Smooth muscle cell (in vitro differentiated cells): ENCODE results near the gene PALLD. TPM values are rescaled to one million over a fixed set of nuclear protein-coding genes. Genes with fewer than 3 reads are reported as not detected.
A peak's percentile ranks its signal among the peaks of the same experiment; 100 is the strongest.

Experiments used
- DNase-seq: peaks from one replicate; lab custom pipeline; 2025; ENCODE audit not compliant: unreplicated experiment; lab: John Stamatoyannopoulos, UW
- H2AFZ ChIP-seq: fragments of 200-600 bp; sonication (generic); 2 replicates; pipeline ENCODE4 v1.6.0; 2016; ENCODE audit warnings: antibody characterized with exemption, low read depth, mild to moderate bottlenecking
- H3F3A ChIP-seq: fragments of 200-600 bp; sonication (generic); 2 replicates; pipeline ENCODE4 v1.6.0; 2017; ENCODE audit warnings: antibody characterized with exemption, low read depth
- H3K27ac ChIP-seq: fragments of 200-600 bp; sonication (generic); 2 replicates; pipeline ENCODE4 v1.5.1; 2016; ENCODE audit warnings: low read depth, mild to moderate bottlenecking
- H3K27me3 ChIP-seq: fragments of 200-600 bp; sonication (generic); 2 replicates; pipeline ENCODE4 v1.6.1; 2016; ENCODE audit warnings: low read depth, mild to moderate bottlenecking
- H3K36me3 ChIP-seq: fragments of 200-600 bp; sonication (generic); 2 replicates; pipeline ENCODE4 v1.5.1; 2016; ENCODE audit warnings: low read depth
- H3K4me1 ChIP-seq: fragments of 200-600 bp; sonication (generic); 2 replicates; pipeline ENCODE4 v1.5.1; 2016; ENCODE audit warnings: low read depth
- H3K4me2 ChIP-seq: fragments of 200-600 bp; sonication (generic); 2 replicates; pipeline ENCODE4 v1.6.0; 2016; ENCODE audit warnings: mild to moderate bottlenecking
- H3K4me3 ChIP-seq: fragments of 200-600 bp; sonication (generic); 2 replicates; pipeline ENCODE4 v1.5.1; 2016; ENCODE audit warnings: mild to moderate bottlenecking
- H3K79me2 ChIP-seq: fragments of 200-600 bp; sonication (generic); 2 replicates; pipeline ENCODE4 v1.6.0; 2016; ENCODE audit warnings: low read depth, mild to moderate bottlenecking
- H3K9ac ChIP-seq: fragments of 200-600 bp; sonication (generic); 2 replicates; pipeline ENCODE4 v1.6.0; 2016; ENCODE audit warnings: low read depth
- H3K9me3 ChIP-seq: fragments of 200-600 bp; sonication (generic); replicated peaks from 2 replicates; pipeline ENCODE4 v1.5.1; 2016; ENCODE audit warnings: low read depth
- H4K20me1 ChIP-seq: fragments of 200-600 bp; sonication (generic); 2 replicates; pipeline ENCODE4 v1.6.0; 2016; ENCODE audit warnings: low read depth
- WGBS: methylation state at CpG from one replicate; pipeline ENCODE4 v1.1.7; 2016; ENCODE audit warnings: low lambda C conversion rate; 5-methylcytosine and 5-hydroxymethylcytosine counted together
- polyA plus RNA-seq: library from polyadenylated mRNA; unstranded; fragments of >200 nt; fragmentation: Nextera tagmentation; extraction: Ambion mirVana; gene quantifications from 2 replicates; pipeline ENCODE4 v1.2.1, GENCODE V29; 2016
- total RNA-seq: library from RNA; depleted of rRNA; stranded (reverse); fragments of >200 nt; gene quantifications from 2 replicates; pipeline ENCODE4 v1.2.3, GENCODE V29; 2014
- TF ChIP-seq, protein P1 (sequence below): fragments of 200-600 bp; sonication (generic); IDR thresholded peaks from 2 replicates; pipeline ENCODE4 v1.5.1; 2017; ENCODE audit warnings: borderline replicate concordance, mild to moderate bottlenecking, antibody characterized with exemption; ENCODE audit not compliant: insufficient read depth, poor library complexity, severe bottlenecking

Gene PALLD
- total and polyA plus RNA-seq, 2 experiments from 2014 or later: 354 to 415 TPM

DNA sequence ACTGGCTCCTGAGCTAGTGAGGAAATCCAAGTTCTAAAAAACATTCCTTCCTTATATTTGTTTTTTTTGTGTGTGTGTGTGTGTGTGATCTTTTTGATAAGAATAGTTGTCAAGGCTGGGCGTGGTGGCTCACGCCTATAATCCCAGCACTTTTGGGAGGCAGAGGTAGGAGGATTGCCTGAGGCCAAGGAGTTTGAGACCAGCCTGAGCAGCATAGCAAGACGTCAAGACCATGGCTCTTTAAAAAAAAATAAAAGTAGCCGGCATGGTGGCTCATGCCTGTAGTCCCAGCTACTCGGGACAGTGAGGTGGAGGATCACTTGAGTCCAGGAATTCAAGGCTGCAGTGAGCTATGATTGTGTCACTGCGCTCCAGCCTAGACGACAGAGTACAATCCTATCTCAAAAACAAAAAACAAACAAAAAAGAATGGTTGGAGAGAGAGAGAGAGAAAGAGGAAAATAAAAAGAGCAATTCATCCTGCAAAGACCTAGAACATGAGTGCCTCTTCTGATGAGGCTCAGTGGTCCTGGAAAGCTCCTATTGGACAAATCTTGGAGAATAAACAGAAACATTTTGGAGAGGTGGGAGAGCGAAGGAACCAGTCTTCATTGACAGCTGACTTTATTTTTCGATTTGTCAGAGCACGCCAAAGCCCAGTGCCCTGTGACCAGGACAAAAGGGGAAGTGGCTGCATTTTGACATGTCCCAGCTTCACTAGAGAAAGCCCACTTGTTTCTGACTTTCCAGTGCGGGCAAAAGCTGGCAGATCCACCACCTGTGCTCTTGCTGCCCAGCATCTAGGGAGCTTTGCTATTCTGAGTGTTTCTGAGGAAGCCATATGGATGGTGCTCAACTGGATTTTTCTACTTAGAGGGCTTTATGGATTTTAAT, 244.7 kb downstream of the PALLD start:
- Histone ChIP-seq H2AFZ (no peak overlapping the region), H3K4me2 (no peak overlapping the region), H3F3A (peaks cover 30% of the 10 kb centered on the region), H3K27me3 (no peaks in the 10 kb centered on the region), H3K9ac (no peak overlapping the region), H3K4me3 (no peak overlapping the region), H3K27ac (peak overlapping the region; percentile 89), H3K4me1 (peaks cover 29% of the 10 kb centered on the region), H3K36me3 (peaks cover 3% of the 10 kb centered on the region), H3K9me3 (no peaks in the 10 kb centered on the region), H3K79me2 (peaks cover 61% of the 10 kb centered on the region), H4K20me1 (no peaks in the 10 kb centered on the region)
- TF ChIP-seq, protein P1, sequence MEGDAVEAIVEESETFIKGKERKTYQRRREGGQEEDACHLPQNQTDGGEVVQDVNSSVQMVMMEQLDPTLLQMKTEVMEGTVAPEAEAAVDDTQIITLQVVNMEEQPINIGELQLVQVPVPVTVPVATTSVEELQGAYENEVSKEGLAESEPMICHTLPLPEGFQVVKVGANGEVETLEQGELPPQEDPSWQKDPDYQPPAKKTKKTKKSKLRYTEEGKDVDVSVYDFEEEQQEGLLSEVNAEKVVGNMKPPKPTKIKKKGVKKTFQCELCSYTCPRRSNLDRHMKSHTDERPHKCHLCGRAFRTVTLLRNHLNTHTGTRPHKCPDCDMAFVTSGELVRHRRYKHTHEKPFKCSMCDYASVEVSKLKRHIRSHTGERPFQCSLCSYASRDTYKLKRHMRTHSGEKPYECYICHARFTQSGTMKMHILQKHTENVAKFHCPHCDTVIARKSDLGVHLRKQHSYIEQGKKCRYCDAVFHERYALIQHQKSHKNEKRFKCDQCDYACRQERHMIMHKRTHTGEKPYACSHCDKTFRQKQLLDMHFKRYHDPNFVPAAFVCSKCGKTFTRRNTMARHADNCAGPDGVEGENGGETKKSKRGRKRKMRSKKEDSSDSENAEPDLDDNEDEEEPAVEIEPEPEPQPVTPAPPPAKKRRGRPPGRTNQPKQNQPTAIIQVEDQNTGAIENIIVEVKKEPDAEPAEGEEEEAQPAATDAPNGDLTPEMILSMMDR: no peak
- no peak for DNase-seq
- WGBS: 76% methylated on average over 11 of the region's 11 CpGs

DNA sequence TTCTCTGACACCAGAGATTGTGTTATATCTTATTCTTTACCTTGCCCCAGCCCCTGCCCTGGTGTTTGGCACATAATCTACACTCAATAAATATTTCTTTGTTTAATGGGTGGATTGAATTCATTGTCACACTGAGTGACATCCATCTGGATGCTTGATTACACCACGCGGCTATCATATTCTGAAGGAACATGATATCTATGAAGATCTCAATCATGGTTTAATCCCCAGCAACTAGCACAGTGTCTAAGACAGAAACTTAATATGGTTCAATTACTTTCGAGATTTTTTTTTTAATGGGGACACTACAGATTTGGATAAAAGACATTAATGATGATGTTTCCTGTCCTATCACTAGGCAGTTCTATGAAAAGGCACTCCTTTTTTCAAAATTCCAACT, 246.3 kb downstream of the PALLD start:
- no peaks in the 10 kb centered on the region for H3K9me3 ChIP-seq
- no peak overlapping the region for H2AFZ ChIP-seq
- peaks cover 77% of the 10 kb centered on the region for H3K79me2 ChIP-seq
- H3K9ac ChIP-seq: no peak overlapping the region
- no peaks in the 10 kb centered on the region for H3K27me3 ChIP-seq
- 97% methylated on average over 3 of the region's 3 CpGs for WGBS
- TF ChIP-seq, protein P1: no peak
- no peaks in the 10 kb centered on the region for H4K20me1 ChIP-seq
- peaks cover 29% of the 10 kb centered on the region for H3F3A ChIP-seq
- H3K4me1 ChIP-seq: peaks cover 14% of the 10 kb centered on the region
- DNase-seq: no peak
- peaks cover 3% of the 10 kb centered on the region for H3K36me3 ChIP-seq
- peak overlapping the region; percentile 89 for H3K27ac ChIP-seq
- H3K4me2 ChIP-seq: peak overlapping the region; percentile 55
- no peak overlapping the region for H3K4me3 ChIP-seq

DNA sequence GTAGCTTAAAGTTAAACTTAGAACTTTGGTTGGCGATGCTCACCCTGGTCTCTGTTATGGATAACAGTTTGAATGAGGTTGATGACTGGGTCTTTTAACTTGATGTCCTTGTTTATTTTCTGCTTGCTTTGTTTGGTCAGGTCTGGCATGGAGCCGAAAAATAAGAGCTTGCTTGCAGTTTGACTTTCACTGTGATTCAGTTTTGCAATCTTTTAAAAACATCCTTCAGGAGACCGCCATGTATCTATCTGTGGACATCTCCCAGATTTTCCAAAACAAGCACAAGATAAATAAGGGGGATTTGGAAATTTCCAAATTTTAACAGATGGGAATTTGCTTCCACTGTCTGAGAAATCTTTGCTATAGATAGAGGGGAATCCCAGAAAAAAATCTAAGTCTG, 246.7 kb downstream of the PALLD start:
- TF ChIP-seq, protein P1: no peak
- no peak overlapping the region for H2AFZ ChIP-seq
- H3F3A ChIP-seq: peaks cover 29% of the 10 kb centered on the region
- no peak for DNase-seq
- H3K9ac ChIP-seq: peak overlapping the region; percentile 29
- H3K4me3 ChIP-seq: no peak overlapping the region
- H3K9me3 ChIP-seq: no peaks in the 10 kb centered on the region
- H3K27me3 ChIP-seq: no peaks in the 10 kb centered on the region
- H3K27ac ChIP-seq: peak overlapping the region; percentile 89
- H3K79me2 ChIP-seq: peaks cover 80% of the 10 kb centered on the region
- H3K4me2 ChIP-seq: peak overlapping the region; percentile 55
- peaks cover 14% of the 10 kb centered on the region for H3K4me1 ChIP-seq
- H4K20me1 ChIP-seq: no peaks in the 10 kb centered on the region
- WGBS: 33% methylated on average over 3 of the region's 3 CpGs
- H3K36me3 ChIP-seq: peaks cover 3% of the 10 kb centered on the region

DNA sequence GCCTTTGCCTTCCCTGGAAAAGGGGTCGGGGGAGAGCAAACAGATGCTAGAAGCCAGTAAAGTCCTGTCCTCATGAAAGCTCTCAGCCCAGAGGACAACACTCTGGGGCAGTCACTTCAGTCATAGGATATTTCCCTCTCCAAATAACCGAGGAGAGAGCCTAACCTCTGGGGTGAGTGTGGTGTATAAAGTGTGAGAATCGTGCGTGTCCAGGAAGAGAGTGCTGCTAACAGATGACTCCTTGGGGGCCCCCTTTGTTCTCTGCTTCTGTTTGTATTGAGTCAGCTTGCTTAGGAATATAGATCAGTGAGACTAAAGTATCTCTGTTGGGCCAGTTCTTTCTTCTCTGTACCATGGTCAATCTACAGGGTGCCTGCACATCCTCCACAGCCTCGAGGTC, 247.2 kb downstream of the PALLD start:
- peaks cover 29% of the 10 kb centered on the region for H3F3A ChIP-seq
- H3K4me3 ChIP-seq: no peak overlapping the region
- H3K36me3 ChIP-seq: peaks cover 3% of the 10 kb centered on the region
- TF ChIP-seq, protein P1: no peak
- H3K4me1 ChIP-seq: peaks cover 14% of the 10 kb centered on the region
- H4K20me1 ChIP-seq: no peaks in the 10 kb centered on the region
- no peaks in the 10 kb centered on the region for H3K9me3 ChIP-seq
- no peaks in the 10 kb centered on the region for H3K27me3 ChIP-seq
- peak overlapping the region; percentile 55 for H3K4me2 ChIP-seq
- no peak overlapping the region for H2AFZ ChIP-seq
- peaks cover 80% of the 10 kb centered on the region for H3K79me2 ChIP-seq
- H3K9ac ChIP-seq: peak overlapping the region; percentile 29
- DNase-seq: no peak
- 49% methylated on average over 5 of the region's 5 CpGs for WGBS
- H3K27ac ChIP-seq: peak overlapping the region; percentile 89
